ENCODE data around the gene SLAIN2.
"Not testable (repeated sequence)": the region's sequence is repeated elsewhere in the genome, so short reads cannot be mapped to it uniquely, and the experiment has no call there.

SLAIN2 gene

DNA sequence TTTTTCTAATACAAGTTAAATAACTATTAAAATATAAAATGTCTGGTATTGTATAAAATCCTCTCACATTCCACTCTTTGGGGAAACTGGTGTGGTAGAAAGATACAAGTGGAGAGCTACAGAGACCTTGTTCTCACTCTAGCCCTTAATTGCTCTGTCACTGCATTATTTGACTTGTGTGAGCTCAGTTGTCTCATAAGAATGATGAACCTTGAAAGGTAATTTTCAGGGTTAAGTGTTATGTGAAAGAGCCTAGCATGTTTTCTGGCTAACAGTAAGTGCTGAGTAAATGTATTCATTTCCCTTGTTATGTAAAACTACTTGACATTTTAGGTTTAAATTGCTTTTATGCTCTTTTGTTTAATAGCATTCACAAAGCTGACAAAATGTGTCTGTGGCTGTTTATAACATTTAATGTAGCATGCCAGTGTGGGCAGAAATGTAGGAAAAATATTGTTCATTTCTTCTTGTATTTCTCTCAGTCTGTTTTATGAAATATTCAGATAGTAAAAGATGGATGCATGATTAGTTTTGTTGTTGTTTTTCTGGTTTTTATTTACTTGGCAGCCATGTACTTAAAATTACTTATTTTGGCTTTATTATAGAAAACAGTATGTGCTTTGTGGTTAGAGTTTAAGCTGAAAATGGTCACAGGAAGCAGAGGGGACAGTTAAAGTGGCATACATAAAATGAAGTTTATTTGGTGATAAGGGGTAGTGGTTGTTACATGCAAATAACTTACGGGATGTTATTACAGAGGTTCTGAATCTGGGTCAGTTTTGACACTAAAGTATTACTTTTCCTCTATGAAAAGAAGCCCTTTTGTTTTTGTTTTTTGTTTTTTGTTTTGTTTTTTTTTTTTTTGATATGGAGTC lies 29.2 kb downstream of the SLAIN2 start:
- DNase-seq (ENCODE audit: low read depth): no peak

DNA sequence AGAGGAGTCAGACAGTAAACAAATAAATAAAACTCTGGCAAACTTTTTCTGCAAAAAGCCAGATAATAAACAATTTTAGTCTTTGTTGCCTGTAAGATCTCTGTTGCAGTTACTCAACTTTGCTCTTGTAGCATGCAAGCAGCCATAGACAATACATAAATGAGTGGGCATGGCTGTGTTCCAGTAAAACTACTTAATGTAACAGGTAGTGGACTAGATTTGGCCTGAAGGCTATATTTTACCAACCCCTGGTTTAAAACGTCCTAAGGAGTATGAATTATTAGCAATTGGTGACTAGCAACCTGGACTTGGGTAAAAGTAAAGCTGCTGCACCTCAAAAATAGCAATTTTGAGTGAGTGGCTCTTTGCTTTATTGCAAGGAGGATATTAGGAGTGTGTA lies 30.9 kb downstream of the SLAIN2 start:
- no peak for DNase-seq (ENCODE audit: low read depth)

DNA sequence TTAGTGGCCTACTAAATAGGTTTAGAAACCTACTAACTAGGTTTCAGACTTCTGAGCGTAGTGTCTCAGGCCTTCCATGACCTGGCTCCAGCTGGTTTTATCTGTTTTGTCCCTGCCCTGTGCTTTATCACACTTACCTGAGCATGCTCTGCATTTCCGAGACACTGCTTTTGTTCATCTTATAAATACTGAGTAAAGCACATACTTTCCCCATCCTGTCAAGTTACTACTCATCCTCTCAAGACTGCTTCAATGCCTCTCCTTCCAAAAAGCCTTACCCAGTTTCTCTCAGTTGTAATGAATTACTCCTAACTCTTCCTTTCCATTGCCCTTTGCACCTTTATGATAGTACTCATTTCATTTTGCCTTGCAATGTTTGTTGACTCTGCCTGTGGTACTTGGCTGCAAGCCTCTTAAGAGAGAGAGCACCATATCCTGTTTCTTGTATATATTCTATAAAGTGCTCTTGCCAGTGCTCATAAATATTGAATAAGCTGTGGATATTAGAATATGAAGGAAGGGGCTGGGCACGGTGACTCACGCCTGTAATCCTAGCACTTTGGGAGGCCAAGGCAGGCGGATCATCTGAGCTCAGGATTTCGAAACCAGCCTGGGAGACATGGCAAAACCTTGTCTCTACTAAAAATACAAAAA lies 34.4 kb downstream of the SLAIN2 start:
- no peak for DNase-seq (ENCODE audit: low read depth)

DNA sequence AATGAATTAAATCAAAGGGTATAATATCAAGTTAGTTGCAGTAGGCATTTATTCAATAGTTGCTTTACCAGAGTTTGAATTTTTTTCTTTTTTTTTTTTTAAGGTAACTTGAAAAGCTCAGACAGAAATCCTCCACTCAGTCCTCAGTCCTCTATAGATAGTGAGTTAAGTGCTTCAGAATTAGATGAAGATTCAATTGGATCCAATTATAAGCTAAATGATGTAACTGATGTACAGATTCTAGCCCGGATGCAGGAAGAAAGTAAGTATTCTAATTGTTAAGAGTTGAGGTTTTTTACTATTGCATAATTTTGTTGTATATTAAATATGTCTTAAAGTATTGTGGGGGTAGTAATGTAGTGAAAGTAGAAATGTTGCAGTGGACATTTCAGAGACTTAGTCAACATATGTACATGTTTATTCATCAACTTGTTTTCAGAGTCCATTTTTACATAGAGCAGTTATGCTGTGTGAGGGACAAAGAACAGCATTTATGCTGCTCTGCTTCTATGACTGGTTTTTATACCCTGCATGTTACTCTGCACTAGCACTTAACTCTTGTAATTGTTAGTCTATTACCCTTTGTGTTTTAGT lies 38.4 kb downstream of the SLAIN2 start:
- no peak for DNase-seq (ENCODE audit: low read depth)

DNA sequence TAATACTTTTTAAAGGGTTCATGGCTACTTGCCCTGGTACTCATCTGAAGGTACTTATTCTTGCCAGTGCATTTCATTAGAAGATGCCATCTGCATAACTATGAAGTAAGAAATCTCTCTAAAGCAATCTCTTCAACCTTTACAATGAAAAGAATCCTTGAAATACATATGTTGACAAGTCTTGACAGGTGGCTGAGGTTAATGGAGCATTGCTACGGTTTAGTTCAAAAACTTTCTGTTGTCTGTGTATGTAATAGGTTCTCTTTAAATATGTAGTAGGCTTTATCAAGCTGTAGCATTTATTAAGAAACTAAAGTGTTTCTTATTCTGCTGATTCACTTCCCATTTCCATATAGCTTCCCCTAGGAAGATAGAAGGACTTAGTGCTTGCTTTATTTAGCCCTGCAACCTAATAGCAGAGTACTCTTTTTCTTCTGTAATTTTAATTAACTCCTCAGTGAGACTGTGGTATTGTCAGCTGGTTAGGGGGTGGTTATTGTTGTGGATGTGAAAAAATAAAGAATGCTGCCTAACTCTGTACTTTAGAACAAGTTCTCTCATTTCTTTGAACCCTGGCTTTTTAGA lies 39.3 kb downstream of the SLAIN2 start:
- DNase-seq (ENCODE audit: low read depth): no peak

DNA sequence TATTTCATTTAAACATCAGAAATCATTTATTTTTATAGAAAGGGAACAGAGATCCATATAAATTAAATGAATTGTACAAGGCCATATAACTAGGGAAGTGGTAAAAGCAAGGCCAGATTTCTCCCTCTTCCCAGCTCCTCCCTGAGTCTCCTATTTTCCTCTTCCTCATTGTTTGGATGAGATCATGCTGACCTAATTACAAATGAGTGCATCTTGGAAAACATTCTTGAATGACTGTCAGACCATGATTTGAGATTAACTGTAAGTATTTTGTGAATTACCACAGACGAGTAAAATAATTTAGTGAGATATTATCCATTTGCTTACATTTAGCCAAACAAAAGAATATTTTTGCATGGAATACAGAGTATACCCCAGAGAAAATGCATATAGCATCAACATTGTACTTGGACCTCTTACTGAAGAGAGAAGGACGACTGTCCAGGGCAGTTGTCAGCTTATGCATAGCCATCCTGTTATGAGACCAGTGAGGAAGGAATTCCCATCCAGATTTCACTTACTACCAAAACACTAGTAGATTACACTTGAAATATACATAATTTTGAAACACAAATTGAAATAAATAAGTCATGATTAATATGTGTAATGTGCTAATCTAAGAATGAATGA lies 47.3 kb downstream of the SLAIN2 start:
- no peak for DNase-seq (ENCODE audit: low read depth)

DNA sequence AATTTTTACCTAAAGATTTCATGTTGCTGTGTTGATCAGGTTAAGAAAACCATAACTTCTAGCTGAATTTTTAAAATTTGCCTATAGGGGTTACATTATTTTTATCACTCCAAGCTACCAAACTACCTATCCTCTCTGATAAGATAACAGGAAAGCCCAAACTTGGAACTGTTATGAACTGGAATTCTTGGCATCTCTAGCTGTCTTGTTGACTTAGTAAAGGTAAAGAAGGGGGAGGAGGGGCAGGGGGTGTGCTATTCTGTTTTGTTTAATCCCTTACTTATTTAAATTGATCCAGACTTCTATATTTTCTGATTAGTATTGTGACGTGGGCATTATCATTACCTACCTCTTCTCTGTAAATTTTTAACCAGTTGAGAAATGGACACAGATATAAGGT lies 54.7 kb downstream of the SLAIN2 start:
- no peak for DNase-seq (ENCODE audit: low read depth)

DNA sequence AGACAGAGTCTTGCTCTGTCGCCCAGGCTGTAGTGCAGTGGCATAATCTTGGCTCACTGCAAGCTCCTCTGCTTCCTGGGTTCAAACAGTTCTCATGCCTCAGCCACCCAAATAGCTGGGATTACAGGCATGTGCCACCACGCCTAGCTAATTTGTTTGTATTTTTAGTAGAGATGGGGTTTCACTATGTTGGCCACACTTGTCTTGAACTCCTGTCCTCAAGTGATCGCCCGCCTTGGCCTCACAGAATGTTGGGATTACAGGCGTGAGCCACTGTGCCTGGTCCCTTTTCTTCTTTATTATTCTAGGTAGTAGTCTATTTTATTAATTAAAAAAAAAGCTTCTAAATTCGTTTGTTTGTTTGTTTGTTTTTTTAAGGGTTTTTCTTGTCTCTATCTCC lies 59.1 kb downstream of the SLAIN2 start:
- DNase-seq (ENCODE audit: low read depth): no peak

DNA sequence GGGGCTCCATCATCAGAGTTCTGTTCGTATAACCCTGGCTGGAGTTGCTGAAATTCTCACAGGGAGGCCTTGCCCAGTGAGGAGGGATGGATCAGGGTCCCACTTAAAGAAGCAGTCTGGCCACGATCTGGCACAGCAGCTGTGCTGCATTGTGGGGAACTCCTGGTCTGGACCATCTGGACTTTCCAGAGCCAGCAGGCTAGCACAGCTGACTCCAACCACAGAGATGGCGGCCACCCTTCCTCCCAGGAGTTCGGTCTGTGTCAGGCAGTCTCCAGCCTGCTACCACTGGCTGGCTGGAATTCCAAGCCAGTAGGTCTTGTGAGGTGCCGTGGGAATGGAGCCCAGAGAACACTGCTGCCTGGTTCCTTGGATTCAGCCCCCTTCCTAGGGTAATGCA lies 62.0 kb downstream of the SLAIN2 start:
- no peak for DNase-seq (ENCODE audit: low read depth)

DNA sequence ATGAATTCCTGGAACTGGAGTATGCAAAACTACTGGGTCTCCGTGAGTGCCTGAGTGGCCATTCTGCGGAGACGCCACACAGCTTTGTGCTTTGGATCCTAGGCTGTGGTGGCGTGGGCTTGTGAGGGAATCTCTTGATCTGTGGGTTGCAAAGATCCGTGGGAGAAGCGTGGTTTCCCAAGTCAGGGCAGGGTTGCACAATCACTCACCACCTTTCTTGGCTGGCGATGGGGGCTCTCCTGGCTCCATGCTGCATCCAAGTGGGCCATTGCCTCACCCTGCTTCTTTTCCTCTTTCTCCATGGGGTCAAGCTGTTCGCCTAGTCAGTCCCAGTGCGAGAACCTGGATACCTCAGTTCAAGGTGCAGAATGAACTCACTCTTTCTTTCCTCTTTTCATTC lies 62.5 kb downstream of the SLAIN2 start:
- no peak for DNase-seq (ENCODE audit: low read depth)

DNA sequence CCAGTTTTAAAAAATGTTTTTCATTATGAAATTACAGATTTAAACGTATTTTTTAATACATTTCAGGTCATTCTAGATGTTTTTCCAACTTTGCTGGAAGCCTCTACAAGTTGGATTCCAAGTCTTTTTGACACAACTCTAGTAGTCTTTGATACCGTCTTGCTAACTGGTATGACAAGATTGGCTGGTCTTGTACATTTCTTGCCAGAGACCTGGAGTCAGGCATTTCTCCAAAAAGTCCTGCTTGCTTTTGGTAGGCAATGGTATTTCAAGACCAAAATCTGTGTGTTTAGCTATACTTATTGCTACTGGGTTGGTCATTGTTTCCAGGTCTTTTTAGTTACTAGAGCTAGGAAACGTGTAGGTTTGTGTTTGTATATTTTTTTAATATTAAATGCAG lies 64.6 kb downstream of the SLAIN2 start:
- DNase-seq (ENCODE audit: low read depth): no peak

DNA sequence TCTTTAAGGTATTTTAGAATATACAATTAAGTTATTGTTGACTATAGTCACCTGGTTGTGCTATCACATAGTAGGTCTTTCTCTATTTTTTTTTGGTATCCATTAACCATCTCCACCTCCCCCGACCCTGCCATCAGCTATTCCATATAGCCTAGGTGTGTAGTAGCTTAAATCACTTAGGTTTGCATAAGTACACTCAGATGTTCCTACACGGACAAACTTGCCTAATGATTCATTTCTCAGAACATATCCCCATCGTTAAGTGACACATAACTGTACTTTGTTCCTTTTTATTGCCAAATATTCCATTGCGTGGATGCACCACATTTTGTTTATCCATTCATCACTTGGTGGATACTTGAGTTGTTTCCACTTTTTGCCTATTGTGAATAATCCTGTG lies 67.9 kb downstream of the SLAIN2 start:
- DNase-seq (ENCODE audit: low read depth): no peak

DNA sequence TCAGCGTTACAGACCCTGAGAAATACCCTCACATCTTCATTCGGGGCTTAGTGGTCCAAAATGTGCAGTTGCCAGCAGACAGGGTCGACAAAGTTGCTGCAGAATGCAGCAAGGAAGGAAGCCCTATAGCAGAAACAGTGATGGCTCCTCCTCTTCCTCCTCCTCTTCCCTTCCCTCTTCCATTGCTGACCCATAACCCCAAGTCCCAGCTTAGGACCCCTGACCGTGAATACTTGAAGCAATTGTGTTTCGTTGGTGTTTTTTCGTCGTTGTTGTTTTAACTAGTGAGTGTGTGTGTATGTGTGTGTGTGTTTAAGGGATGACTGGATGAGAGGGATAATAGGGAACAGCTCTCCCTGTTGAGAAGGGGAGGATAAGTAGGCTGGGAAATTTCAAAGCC lies 69.5 kb downstream of the SLAIN2 start:
- no peak for DNase-seq (ENCODE audit: low read depth)

DNA sequence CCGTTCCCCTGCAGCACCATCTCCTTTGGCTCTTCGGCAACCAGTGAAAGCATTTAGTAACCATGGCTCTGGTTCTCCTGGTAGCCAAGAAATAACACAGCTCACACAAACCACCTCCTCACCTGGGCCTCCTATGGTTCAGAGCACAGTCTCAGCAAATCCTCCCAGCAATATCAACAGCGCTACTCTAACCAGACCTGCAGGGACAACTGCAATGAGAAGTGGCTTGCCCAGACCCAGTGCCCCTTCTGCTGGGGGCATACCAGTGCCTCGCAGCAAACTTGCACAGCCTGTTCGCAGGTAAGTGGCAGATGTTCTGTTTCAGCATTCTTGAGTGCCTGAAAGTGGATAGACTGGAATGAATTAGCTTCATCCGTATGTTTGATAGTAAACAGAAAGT lies 78.8 kb downstream of the SLAIN2 start:
- no peak for DNase-seq (ENCODE audit: low read depth)

DNA sequence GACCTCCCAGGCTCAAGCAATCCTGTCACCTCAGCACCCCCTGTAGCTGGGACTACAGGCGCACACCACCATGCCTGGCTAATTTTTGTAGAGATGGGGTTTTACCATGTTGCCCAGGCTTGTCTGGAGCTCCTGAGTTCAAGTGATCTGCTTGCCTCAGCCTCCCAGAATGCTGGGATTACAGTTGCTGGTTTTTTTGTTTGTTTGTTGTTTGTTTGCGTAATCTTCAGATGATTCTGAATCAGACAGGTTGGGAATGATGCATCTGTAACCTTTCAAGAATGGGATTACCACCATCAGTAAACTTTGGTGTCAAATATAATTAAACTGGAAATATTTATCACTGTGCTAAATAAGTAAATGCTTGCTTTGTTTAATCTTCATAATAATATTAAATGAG lies 79.8 kb downstream of the SLAIN2 start:
- no peak for DNase-seq (ENCODE audit: low read depth)

DNA sequence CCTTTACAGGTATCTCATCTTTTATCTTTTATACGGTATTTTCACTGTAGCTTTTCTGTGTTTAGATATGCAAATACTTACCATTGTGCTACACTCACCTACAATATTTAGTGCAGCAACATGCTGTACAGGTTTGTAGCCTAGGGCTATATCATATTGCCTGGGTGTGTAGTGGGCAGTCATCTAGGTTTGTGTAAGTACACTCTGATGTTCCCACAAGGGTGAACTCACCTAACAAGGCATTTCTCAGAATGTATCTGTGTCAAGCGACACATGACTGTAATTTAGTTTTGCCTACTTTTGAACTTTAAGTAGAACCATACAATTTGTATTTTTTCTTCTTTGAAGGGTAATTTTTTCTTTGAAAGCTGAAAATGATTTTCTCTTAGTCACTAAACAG lies 87.6 kb downstream of the SLAIN2 start:
- DNase-seq (ENCODE audit: low read depth): no peak

DNA sequence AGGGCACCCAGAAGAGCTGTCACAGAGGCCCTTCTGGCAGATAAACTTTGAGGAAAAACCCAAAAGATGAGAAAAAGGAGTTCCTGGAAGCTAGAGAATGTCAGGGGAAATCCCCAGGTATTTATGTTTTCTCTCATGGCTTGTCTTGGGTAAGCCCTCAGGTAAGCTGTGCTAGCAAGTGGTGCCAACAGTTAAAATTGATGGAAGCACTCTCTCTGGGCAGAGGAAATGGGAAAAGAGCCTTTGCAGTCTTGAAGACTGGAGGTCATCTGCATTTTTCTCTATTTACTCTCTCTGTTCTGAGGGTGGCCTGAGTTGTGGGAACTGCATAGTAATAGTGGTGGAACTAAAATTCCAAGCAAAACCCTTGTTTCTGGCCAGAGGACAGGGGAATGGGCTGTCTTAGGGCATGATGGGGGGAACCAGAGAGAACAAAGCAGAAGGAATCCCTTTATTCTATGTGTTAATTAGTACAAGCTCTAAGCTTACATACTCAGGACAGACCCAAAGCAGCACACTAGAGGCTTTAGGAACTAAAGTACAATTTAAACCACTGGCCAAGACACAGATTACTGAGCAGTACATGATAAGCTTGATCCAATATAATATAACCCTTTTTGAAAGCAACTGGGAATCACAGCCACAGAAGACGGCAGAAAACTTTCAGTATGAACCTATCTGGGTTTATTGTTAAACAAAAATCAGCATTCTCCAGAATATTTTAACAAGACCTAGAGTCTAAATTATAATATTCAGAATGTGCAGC lies 88.6 kb downstream of the SLAIN2 start:
- no peak for DNase-seq (ENCODE audit: low read depth)

DNA sequence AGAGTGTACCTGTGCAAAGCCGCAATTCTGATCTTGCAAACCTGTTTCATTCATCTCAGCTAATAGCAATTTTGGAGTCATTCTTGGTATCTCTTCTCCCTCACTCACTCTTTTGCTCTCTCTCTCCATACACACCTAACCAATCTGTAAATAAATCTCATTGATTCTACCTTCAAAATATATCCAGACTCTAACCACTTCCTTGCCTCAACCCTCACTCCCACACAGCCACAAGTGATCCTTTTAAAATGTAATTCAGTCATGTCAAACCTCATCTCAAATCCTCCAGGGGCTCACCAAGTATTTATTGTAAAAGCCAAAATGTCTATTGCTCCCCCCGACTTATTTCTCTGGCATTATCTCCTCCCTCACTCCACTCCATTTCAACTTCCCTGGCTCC lies 90.1 kb downstream of the SLAIN2 start:
- DNase-seq (ENCODE audit: low read depth): no peak

DNA sequence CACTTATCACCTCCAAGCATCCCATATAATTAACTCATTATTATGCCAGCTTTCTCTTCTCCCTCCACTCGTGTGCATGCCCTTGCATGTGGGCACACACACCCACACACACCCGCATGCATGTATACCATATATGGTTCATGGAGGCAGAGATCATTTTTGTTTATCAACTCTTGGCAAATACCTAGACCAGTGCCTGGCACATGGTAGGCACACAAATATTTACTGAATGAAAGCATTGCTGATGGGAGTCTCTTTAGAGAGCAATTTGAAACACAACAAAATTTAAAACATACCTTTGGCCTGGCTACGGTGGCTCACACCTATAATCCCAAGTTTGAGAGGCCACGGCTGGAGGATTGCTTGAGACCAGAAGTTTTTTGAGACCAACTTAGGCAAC lies 90.7 kb downstream of the SLAIN2 start:
- no peak for DNase-seq (ENCODE audit: low read depth)

DNA sequence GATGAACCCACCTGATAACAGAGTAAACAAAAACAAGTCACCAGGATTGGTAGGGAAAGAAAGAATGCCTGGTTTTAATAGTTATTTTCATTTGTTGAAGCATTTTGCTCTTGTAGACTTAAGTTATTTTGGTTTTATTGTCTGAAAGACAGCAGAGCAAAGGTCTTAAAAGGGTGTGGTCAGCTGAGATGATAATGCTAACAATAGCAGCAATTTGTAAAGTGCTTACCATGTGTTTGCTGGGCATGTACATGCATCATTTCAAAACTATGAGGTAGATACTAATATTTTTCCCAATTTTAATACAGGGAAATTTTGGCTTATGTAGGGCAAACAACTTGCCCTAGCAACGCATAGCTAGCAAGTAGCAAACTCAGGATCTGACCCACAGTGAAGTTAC lies 95.0 kb downstream of the SLAIN2 start:
- no peak for DNase-seq (ENCODE audit: low read depth)

DNA sequence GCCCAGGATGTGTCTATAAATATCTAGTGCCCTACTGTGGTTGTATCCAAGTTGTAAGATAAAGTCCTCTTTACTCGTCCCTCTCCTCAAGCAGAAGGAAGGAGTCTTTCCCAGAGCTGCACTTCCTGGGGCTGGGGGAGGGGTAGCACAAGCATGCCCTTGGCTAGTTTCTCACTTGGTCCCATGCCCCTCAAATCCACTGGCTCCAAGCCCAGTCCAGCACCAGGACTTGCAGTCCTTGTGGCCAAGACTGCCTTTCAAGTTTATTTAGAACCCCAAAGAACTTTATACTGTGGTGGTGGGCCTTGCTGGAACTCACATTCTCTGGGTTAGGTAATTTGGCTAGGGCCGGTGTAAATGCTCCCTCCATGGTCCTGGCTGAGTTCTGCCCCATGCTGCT lies 98.7 kb downstream of the SLAIN2 start:
- no peak for DNase-seq (ENCODE audit: low read depth)

DNA sequence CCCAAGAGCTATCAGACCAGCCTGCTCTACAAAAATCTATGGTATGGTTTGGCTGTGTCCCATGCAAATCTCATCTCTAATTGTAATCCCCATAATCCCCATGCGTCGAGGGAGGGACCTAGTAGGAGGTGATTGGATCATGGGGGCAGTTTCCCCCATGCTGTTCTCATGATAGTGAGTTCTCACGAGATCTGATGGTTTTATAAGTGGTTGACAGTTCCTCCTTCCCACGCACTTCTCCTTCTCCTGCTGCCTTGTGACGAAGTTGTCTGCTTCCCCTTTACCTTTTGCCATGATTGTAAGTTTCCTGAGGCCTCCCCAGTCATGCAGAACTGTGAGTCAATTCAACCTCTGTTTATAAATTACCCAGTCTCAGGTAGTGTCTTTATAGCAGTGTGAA lies 99.6 kb downstream of the SLAIN2 start:
- not testable (repeated sequence) for DNase-seq (ENCODE audit: low read depth)
